ENCODE results near the gene PSAT1. TPM values are rescaled to one million over a fixed set of nuclear protein-coding genes. Genes with fewer than 3 reads are reported as not detected.
A peak's percentile ranks its signal among the peaks of the same experiment; 100 is the strongest.

Gene PSAT1
- total RNA-seq, 1 experiment from 2014 or later = 71.8 TPM

GRCh38 chr9:78370991-78371390 lies 74.1 kb downstream of the PSAT1 start:
- in situ Hi-C loops (cut with HindIII; ENCODE audit: low pct_unique_long_range_greater_than_20kb, low sequenced_read_pairs) = no loop called here
- Histone ChIP-seq H3K27me3 (ENCODE audit: control insufficient read depth, insufficient read depth, low read length) (no peaks in the 10 kb centered on the region), H3K4me3 (ENCODE audit: low read depth in 2 of 2, low read length in 2 of 2) (peak overlapping the region; percentile 31 to 47), H3K4me1 (ENCODE audit: control insufficient read depth, insufficient read depth, low read length) (no peaks in the 10 kb centered on the region), H3K27ac (ENCODE audit: low read length) (no peak overlapping the region), H3K36me3 (ENCODE audit: control insufficient read depth, insufficient read depth, low read length) (no peaks in the 10 kb centered on the region), H3K9me3 (ENCODE audit: control insufficient read depth, insufficient read depth, low read depth, low read length) (no peaks in the 10 kb centered on the region)
- ATAC-seq (no peak; the same call in 1 of the 2 replicates), DNase-seq (ENCODE audit: low read depth, low spot score) (no peak)
- ChIA-PET CTCF (interaction anchor here (0.6 kb wide), 1 partner anchor 869 kb away, joined by 4 read pairs; no protein-coding TSS in a partner anchor), POLR2A (no interaction called here)
- BruUV-seq (replicated peaks) = no TSS peak
- TF ChIP-seq TCF7L2 (IDR thresholded peaks at IDR 0.05; ENCODE audit: low read depth, low read length) = no peak
- TF ChIP-seq, protein P1, sequence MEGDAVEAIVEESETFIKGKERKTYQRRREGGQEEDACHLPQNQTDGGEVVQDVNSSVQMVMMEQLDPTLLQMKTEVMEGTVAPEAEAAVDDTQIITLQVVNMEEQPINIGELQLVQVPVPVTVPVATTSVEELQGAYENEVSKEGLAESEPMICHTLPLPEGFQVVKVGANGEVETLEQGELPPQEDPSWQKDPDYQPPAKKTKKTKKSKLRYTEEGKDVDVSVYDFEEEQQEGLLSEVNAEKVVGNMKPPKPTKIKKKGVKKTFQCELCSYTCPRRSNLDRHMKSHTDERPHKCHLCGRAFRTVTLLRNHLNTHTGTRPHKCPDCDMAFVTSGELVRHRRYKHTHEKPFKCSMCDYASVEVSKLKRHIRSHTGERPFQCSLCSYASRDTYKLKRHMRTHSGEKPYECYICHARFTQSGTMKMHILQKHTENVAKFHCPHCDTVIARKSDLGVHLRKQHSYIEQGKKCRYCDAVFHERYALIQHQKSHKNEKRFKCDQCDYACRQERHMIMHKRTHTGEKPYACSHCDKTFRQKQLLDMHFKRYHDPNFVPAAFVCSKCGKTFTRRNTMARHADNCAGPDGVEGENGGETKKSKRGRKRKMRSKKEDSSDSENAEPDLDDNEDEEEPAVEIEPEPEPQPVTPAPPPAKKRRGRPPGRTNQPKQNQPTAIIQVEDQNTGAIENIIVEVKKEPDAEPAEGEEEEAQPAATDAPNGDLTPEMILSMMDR (IDR thresholded peaks at IDR 0.05) = no peak
- no peak for TF ChIP-seq POLR2AphosphoS5 (IDR thresholded peaks at IDR 0.05; ENCODE audit: low read depth, low read length)
- intact Hi-C loops (cut with micrococcal nuclease; ENCODE audit: unreplicated experiment) = no loop called here

GRCh38 chr9:78371981-78372380 lies 75.1 kb downstream of the PSAT1 start:
- no peak for ATAC-seq
- Histone ChIP-seq H3K27ac (ENCODE audit: low read length) (no peak overlapping the region), H3K9me3 (ENCODE audit: control insufficient read depth, insufficient read depth, low read depth, low read length) (no peaks in the 10 kb centered on the region), H3K4me3 (ENCODE audit: low read depth in 2 of 2, low read length in 2 of 2) (no peak overlapping the region), H3K36me3 (ENCODE audit: control insufficient read depth, insufficient read depth, low read length) (no peaks in the 10 kb centered on the region), H3K4me1 (ENCODE audit: control insufficient read depth, insufficient read depth, low read length) (no peaks in the 10 kb centered on the region), H3K27me3 (ENCODE audit: control insufficient read depth, insufficient read depth, low read length) (no peaks in the 10 kb centered on the region)
- TF ChIP-seq, protein P2, sequence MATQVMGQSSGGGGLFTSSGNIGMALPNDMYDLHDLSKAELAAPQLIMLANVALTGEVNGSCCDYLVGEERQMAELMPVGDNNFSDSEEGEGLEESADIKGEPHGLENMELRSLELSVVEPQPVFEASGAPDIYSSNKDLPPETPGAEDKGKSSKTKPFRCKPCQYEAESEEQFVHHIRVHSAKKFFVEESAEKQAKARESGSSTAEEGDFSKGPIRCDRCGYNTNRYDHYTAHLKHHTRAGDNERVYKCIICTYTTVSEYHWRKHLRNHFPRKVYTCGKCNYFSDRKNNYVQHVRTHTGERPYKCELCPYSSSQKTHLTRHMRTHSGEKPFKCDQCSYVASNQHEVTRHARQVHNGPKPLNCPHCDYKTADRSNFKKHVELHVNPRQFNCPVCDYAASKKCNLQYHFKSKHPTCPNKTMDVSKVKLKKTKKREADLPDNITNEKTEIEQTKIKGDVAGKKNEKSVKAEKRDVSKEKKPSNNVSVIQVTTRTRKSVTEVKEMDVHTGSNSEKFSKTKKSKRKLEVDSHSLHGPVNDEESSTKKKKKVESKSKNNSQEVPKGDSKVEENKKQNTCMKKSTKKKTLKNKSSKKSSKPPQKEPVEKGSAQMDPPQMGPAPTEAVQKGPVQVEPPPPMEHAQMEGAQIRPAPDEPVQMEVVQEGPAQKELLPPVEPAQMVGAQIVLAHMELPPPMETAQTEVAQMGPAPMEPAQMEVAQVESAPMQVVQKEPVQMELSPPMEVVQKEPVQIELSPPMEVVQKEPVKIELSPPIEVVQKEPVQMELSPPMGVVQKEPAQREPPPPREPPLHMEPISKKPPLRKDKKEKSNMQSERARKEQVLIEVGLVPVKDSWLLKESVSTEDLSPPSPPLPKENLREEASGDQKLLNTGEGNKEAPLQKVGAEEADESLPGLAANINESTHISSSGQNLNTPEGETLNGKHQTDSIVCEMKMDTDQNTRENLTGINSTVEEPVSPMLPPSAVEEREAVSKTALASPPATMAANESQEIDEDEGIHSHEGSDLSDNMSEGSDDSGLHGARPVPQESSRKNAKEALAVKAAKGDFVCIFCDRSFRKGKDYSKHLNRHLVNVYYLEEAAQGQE (IDR thresholded peaks at IDR 0.05; ENCODE audit: insufficient read depth in 1 of 2, low read depth in 2 of 2, low read length in 1 of 2) = no peak
- TF ChIP-seq SIN3A (IDR thresholded peaks at IDR 0.05; ENCODE audit: borderline replicate concordance, insufficient read depth, low read depth, low read length) = no peak
- no peak for TF ChIP-seq POLR2AphosphoS5 (IDR thresholded peaks at IDR 0.05; ENCODE audit: low read depth, low read length)
- TF ChIP-seq, protein P1 (IDR thresholded peaks at IDR 0.05) = no peak
- no peak for TF ChIP-seq TCF7L2 (IDR thresholded peaks at IDR 0.05; ENCODE audit: low read depth, low read length)
- in situ Hi-C loops (cut with HindIII; ENCODE audit: low pct_unique_long_range_greater_than_20kb, low sequenced_read_pairs) (no loop called here), intact Hi-C loops (cut with micrococcal nuclease; ENCODE audit: unreplicated experiment) (no loop called here)
- POLR2A ChIA-PET = no interaction called here
- BruUV-seq (replicated peaks) = no TSS peak
- DNase-seq (ENCODE audit: low read depth, low spot score) = no peak
- CTCF ChIA-PET = no interaction called here

Other genes with a start within 250 kb of the PSAT1 start
- 25.2 TPM for gene CEP78, start 61.0 kb upstream of the PSAT1 start, total RNA-seq (2021; ENCODE audit: unreplicated experiment)